ENCODE results near the gene DTD2.
"Not testable (repeated sequence)": the region's sequence is repeated elsewhere in the genome, so short reads cannot be mapped to it uniquely, and the experiment has no call there.

Gene DTD2

DNA sequence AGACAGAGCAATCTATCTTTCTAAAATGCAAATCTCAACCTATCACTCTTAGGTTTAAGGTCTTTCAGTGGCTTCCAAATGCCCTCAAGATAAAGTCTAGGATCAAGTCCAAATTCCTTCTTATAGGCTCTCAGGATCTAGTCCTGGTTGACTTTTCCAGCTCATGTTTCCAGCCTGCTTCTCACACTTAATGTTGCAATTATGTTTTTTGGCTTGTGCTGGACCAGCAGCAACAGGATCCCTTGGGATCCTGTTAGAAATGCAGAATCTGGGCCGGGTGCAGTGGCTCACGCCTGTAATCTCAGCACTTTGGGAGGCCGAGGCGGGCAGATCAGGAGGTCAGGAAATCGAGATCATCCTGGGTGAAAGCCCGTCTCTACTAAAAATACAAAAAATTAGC lies 19.9 kb upstream of the DTD2 start:
- WGBS, 2 experiments, result 89 to 93% methylated on average over 6 of the region's 6 CpGs
- Histone ChIP-seq H3K4me3 (ENCODE audit: insufficient read depth, low read depth, low read length) (no peak overlapping the region), H3K36me3 (ENCODE audit: control insufficient read depth, insufficient read depth, low read length) (no peaks in the 10 kb centered on the region)

DNA sequence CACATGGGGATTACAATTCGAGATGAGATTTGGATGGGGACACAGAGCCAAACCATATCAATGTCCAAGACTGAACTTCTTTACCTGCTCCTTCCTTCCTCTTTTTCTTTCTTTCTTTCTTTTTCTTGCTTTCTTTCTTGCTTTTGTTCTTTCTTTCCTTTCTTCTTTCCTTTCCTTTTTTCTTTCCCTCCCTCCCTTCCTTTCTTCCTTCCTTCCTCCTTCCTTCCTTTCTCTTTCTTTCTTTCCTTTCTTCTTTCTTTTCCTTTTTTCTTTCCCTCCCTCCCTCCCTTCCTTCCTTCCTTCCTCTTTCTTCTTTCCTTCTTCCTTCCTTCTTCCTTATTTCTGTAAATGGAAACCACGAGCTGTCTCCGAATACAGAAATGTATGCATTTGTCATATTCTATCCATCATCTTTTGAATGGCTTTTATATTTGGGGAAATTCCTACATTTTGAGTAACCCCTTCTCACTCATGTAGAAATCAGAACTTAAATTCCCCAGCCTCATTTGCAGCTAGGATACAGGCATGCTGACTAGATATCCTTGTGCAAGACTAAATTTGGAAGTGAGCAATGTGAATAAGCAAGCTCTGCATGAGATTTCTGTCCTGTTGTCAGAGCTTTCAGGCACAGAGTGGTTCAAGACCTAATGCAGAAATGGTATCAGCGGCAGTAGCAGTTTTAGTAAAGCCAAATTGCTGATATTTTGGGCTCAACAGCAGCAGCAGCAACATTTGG lies 19.0 kb upstream of the DTD2 start:
- H3K4me3 ChIP-seq (ENCODE audit: insufficient read depth, low read depth, low read length), result no peak overlapping the region
- no peaks in the 10 kb centered on the region for H3K27me3 ChIP-seq (ENCODE audit: control insufficient read depth, insufficient read depth, low read length, poor library complexity, severe bottlenecking)
- H3K36me3 ChIP-seq (ENCODE audit: control insufficient read depth, insufficient read depth, low read length), result no peaks in the 10 kb centered on the region
- H3K27ac ChIP-seq (ENCODE audit: insufficient read depth, low read depth, low read length, poor library complexity, severe bottlenecking), result no peak overlapping the region
- no peaks in the 10 kb centered on the region for H3K4me1 ChIP-seq (ENCODE audit: control insufficient read depth, insufficient read depth, low read length)
- WGBS, 2 experiments, result 92 to 94% methylated on average over 3 to 4 of the region's 4 CpGs
- H3K9me3 ChIP-seq (ENCODE audit: control insufficient read depth, low read length), result no peaks in the 10 kb centered on the region

More for the DNA sequence above, 19.9 kb upstream of the DTD2 start:
- H3K27ac ChIP-seq (ENCODE audit: insufficient read depth, low read depth, low read length, poor library complexity, severe bottlenecking), result no peak overlapping the region
- H3K4me1 ChIP-seq (ENCODE audit: control insufficient read depth, insufficient read depth, low read length), result no peaks in the 10 kb centered on the region
- H3K9me3 ChIP-seq (ENCODE audit: control insufficient read depth, low read length), result no peaks in the 10 kb centered on the region
- H3K27me3 ChIP-seq (ENCODE audit: control insufficient read depth, insufficient read depth, low read length, poor library complexity, severe bottlenecking), result no peaks in the 10 kb centered on the region

DNA sequence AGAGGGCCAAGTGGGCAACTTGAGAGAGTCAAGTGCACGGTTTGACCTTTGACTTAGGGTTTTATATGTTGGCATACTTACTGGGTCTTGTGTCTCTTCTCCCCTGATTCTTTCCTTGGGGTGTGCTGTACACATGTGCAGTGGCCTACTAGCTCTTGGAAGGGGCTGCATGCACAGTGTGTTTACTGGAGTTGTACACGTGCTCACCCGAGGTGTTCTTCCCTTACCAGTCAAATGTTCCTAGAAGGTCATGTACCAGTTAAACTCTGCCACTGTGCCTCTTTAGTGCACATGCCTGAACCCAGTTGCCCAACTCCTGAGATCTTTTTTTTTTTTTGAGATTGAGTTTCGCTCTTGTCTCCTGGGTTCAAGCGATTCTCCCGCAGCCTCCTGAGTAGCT lies 9.2 kb upstream of the DTD2 start:
- H3K4me1 ChIP-seq (ENCODE audit: control insufficient read depth, insufficient read depth, low read length), result no peaks in the 10 kb centered on the region
- no peaks in the 10 kb centered on the region for H3K27me3 ChIP-seq (ENCODE audit: control insufficient read depth, insufficient read depth, low read length, poor library complexity, severe bottlenecking)
- no peak overlapping the region for H3K4me3 ChIP-seq (ENCODE audit: insufficient read depth, low read depth, low read length)
- H3K27ac ChIP-seq (ENCODE audit: insufficient read depth, low read depth, low read length, poor library complexity, severe bottlenecking), result no peak overlapping the region
- no peaks in the 10 kb centered on the region for H3K36me3 ChIP-seq (ENCODE audit: control insufficient read depth, insufficient read depth, low read length)
- H3K9me3 ChIP-seq (ENCODE audit: control insufficient read depth, low read length), result no peaks in the 10 kb centered on the region
- WGBS, 2 experiments, result 95% methylated on average over 6 of the region's 6 CpGs

DNA sequence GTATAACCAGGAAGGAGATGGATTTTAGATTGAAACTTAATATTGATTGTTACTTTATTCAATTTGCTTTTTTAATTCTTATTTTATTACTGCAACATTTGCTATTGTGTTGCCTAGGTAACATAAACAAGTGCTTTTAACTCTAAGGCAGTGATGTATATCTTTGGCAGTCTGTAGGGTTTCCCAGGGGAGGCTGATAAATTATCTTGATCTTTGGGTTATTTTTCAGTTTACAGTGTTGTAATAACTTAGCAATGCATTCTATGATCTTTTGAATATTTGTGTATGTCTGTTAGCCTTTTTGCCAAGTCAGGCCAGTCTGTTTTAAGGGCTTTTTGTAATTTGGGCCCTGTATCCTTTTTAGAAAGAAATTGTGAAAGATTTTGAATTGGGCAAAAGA lies 7.8 kb upstream of the DTD2 start:
- Histone ChIP-seq H3K9me3 (ENCODE audit: control insufficient read depth, low read length) (no peaks in the 10 kb centered on the region), H3K36me3 (ENCODE audit: control insufficient read depth, insufficient read depth, low read length) (no peaks in the 10 kb centered on the region), H3K4me3 (ENCODE audit: insufficient read depth, low read depth, low read length) (no peak overlapping the region), H3K27me3 (ENCODE audit: control insufficient read depth, insufficient read depth, low read length, poor library complexity, severe bottlenecking) (no peaks in the 10 kb centered on the region), H3K4me1 (ENCODE audit: control insufficient read depth, insufficient read depth, low read length) (no peaks in the 10 kb centered on the region), H3K27ac (ENCODE audit: insufficient read depth, low read depth, low read length, poor library complexity, severe bottlenecking) (no peak overlapping the region)

DNA sequence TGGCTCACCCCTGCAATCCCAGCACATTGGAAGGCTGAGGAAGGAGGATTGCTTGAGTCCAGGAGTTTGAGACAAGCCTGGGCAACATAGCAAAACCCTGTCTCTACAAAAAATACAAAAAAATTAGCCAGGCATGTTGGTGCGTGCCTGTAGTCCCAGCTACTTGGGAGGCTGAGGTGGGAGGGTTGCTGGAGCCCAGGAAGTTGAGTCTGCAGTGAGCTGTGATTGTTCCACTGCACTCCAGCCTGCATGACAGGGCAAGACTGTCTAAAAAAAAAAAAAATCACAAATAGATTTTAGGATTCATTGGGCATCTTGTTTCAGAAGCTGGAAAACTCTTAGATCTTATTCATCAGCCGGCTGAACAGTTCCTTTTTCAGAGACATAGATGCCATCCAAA lies 5.1 kb upstream of the DTD2 start:
- H3K9me3 ChIP-seq (ENCODE audit: control insufficient read depth, low read length); H3K36me3 ChIP-seq (ENCODE audit: control insufficient read depth, insufficient read depth, low read length); H3K27me3 ChIP-seq (ENCODE audit: control insufficient read depth, insufficient read depth, low read length, poor library complexity, severe bottlenecking); H3K4me1 ChIP-seq (ENCODE audit: control insufficient read depth, insufficient read depth, low read length); H3K27ac ChIP-seq (ENCODE audit: insufficient read depth, low read depth, low read length, poor library complexity, severe bottlenecking); H3K4me3 ChIP-seq (ENCODE audit: insufficient read depth, low read depth, low read length): not testable (repeated sequence)
- 90 to 92% methylated on average over 2 of the region's 2 CpGs for WGBS, 2 experiments

DNA sequence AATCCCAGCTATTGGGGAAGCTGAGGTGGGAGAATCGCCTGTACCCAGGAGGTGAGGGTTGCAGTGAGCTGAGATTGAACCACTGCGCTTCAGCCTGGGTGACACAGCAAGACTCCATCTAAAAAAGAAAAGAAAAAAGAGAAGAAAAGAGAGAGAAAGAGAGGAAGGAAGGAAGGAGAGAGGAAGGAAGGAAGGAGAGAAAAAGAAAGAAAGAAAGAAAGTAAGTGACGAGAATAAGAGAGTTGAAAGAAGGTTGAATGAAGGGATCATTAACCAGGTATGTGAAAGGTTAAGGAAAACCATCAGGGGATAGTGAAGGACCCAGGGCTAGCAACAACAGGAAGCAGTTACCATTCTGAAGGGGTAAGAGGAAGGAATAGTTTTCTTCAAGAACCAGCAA lies 4.2 kb upstream of the DTD2 start:
- Histone ChIP-seq H3K9me3 (ENCODE audit: control insufficient read depth, low read length) (no peaks in the 10 kb centered on the region), H3K4me3 (ENCODE audit: insufficient read depth, low read depth, low read length) (no peak overlapping the region), H3K27me3 (ENCODE audit: control insufficient read depth, insufficient read depth, low read length, poor library complexity, severe bottlenecking) (no peaks in the 10 kb centered on the region), H3K27ac (ENCODE audit: insufficient read depth, low read depth, low read length, poor library complexity, severe bottlenecking) (no peak overlapping the region), H3K36me3 (ENCODE audit: control insufficient read depth, insufficient read depth, low read length) (no peaks in the 10 kb centered on the region), H3K4me1 (ENCODE audit: control insufficient read depth, insufficient read depth, low read length) (peaks cover 1% of the 10 kb centered on the region)
- 89 to 92% methylated on average over 3 of the region's 3 CpGs for WGBS, 2 experiments

DNA sequence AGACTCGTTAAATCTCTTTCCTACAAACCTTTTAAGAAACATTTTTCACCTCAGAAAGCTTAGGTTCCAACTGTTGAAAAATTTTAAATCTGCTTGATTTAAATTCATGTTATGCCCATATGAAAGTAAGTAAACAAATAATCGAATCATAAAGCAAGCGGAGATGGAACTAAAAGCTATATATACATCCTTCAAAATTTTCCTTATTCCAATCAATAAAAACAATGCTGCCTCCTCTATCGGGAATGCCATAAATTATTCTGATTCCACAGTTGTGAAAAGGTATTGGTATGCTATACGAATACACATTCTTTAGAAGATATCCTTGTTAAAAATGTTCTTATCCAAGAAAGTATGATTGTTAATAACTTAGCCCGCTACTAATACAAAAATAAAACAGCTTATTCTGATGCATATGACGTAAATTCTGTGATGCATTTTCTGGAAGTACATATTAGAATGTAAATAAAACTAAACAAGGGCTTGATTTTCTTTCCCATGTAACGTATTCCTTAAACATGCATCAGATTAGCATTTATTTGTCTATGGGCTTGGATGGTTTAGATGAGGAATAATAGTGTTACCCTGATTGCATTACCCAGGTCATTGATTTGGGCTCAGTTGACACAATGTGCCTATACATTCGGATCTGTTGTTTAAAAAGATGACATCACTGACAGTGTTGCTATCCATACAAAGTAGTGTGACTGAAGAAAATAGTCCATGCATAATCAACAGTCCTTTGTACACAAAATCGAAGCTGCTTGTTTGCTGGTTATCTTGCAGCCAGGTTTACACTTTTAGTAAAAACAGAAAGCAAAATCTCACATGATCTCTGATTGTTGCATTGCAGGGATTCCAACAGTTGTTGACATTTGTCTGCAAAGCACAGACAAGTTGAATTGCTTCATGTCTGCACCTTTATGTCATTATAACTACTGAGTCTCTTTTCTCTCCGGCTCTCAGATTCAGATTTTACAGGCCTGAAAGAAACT lies 656 bp upstream of the DTD2 start:
- Histone ChIP-seq H3K4me1 (ENCODE audit: control insufficient read depth, insufficient read depth, low read length) (peaks cover 5% of the 10 kb centered on the region), H3K27ac (ENCODE audit: insufficient read depth, low read depth, low read length, poor library complexity, severe bottlenecking) (no peak overlapping the region), H3K36me3 (ENCODE audit: control insufficient read depth, insufficient read depth, low read length) (no peaks in the 10 kb centered on the region), H3K9me3 (ENCODE audit: control insufficient read depth, low read length) (no peaks in the 10 kb centered on the region), H3K27me3 (ENCODE audit: control insufficient read depth, insufficient read depth, low read length, poor library complexity, severe bottlenecking) (no peaks in the 10 kb centered on the region), H3K4me3 (ENCODE audit: insufficient read depth, low read depth, low read length) (no peak overlapping the region)
- WGBS, 2 experiments, result 60 to 77% methylated on average over 5 to 11 of the region's 11 CpGs

DNA sequence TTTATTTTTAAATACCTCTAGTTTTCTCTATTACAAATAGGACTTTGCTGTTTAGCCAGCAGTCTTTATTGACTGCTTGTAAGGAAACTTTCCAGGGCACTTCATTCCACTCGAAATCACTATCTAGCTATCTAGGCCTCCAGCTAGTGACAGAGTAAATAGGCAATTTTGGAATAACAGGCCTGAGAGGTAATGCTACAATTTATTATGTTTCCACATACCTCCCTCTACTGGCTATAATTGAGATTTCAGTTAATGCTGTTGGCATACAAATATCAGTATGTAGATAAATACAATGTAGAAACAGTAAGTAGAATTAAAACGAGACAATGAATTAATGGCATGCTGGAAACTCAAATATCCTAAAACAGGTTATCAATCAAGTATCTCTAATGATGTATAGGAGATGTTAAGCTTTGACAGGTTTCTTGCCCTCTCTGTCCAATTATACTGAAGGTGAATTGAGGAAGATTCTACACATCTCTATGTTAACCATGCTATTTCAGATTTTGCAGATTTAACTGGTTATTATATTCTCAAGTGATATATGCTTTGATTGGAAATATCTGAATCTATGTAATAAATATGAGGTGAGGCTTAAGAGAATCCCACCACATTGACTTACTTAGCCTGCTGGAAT lies 7.2 kb downstream of the DTD2 start:
- H3K4me3 ChIP-seq (ENCODE audit: insufficient read depth, low read depth, low read length), result no peak overlapping the region
- WGBS, 2 experiments, result 67 to 89% methylated on average over 1 to 2 of the region's 2 CpGs
- no peak overlapping the region for H3K27ac ChIP-seq (ENCODE audit: insufficient read depth, low read depth, low read length, poor library complexity, severe bottlenecking)
- no peaks in the 10 kb centered on the region for H3K36me3 ChIP-seq (ENCODE audit: control insufficient read depth, insufficient read depth, low read length)
- no peaks in the 10 kb centered on the region for H3K4me1 ChIP-seq (ENCODE audit: control insufficient read depth, insufficient read depth, low read length)
- no peaks in the 10 kb centered on the region for H3K9me3 ChIP-seq (ENCODE audit: control insufficient read depth, low read length)
- no peaks in the 10 kb centered on the region for H3K27me3 ChIP-seq (ENCODE audit: control insufficient read depth, insufficient read depth, low read length, poor library complexity, severe bottlenecking)

DNA sequence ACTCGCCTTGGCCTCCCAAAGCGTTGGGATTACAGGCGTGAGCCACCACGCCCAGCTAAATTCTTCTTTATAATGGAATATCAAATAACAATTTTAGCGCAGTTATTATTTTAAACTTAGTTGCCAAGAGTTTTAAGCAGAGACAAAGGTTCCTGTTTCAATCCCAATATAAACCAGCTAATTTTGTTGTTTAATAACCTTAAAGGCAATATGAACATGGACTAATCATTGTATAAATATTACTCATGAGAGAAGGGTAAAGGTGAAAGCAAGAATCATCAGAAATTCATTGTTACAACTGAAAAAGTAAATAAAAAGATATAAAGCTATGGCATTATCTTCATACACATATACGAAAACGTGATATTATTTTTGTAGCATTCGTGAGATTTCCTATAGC lies 8.2 kb downstream of the DTD2 start:
- no peak overlapping the region for H3K27ac ChIP-seq (ENCODE audit: insufficient read depth, low read depth, low read length, poor library complexity, severe bottlenecking)
- H3K4me3 ChIP-seq (ENCODE audit: insufficient read depth, low read depth, low read length), result no peak overlapping the region
- WGBS, 2 experiments, result 86 to 98% methylated on average over 6 to 7 of the region's 8 CpGs
- no peaks in the 10 kb centered on the region for H3K9me3 ChIP-seq (ENCODE audit: control insufficient read depth, low read length)
- no peaks in the 10 kb centered on the region for H3K27me3 ChIP-seq (ENCODE audit: control insufficient read depth, insufficient read depth, low read length, poor library complexity, severe bottlenecking)
- no peaks in the 10 kb centered on the region for H3K36me3 ChIP-seq (ENCODE audit: control insufficient read depth, insufficient read depth, low read length)
- no peaks in the 10 kb centered on the region for H3K4me1 ChIP-seq (ENCODE audit: control insufficient read depth, insufficient read depth, low read length)

DNA sequence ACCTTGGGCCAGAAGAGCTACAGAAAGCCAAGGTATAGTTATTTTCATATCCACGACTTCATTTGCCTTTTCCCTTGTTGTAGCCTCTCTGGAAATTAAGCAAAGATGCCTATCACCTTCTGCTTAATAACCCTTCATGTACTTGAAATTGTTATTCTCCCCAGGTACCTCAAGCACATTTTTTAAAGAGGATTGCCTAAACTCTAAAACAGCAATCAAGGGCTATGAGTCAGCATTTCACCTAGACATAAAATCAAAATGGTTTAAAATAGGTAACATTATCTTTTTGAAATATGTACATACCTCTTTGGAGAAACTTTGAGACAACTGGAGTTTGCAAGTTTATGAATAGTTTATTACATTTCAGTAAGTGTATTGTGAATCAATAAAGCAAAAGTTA lies 11.6 kb downstream of the DTD2 start:
- WGBS, 2 experiments, result 80 to 96% methylated on average over 1 of the region's 1 CpG
- H3K27me3 ChIP-seq (ENCODE audit: control insufficient read depth, insufficient read depth, low read length, poor library complexity, severe bottlenecking), result no peaks in the 10 kb centered on the region
- H3K4me1 ChIP-seq (ENCODE audit: control insufficient read depth, insufficient read depth, low read length), result no peaks in the 10 kb centered on the region
- no peaks in the 10 kb centered on the region for H3K9me3 ChIP-seq (ENCODE audit: control insufficient read depth, low read length)
- no peaks in the 10 kb centered on the region for H3K36me3 ChIP-seq (ENCODE audit: control insufficient read depth, insufficient read depth, low read length)
- no peak overlapping the region for H3K4me3 ChIP-seq (ENCODE audit: insufficient read depth, low read depth, low read length)
- no peak overlapping the region for H3K27ac ChIP-seq (ENCODE audit: insufficient read depth, low read depth, low read length, poor library complexity, severe bottlenecking)

Data from ectodermal cell (in vitro differentiated cells).